Right ventricle myocardium superior (tissue), 1 donor: ENCODE data around the gene HABP4. TPM values are rescaled to one million over a fixed set of nuclear protein-coding genes. Genes with fewer than 3 reads are reported as not detected.

Experiments
- ATAC-seq: fragments of 200-7000 bp; cut with Tn5 transposase; one replicate; pipeline ENCODE4 v1.9.1; 2020; ENCODE audit warnings: mild to moderate bottlenecking; ENCODE audit not compliant: poor library complexity
- DNase-seq: peaks from one replicate; pipeline ENCODE4 v3.0.0-alpha.2; 2020
- intact Hi-C: fragments of 100-400 bp; cut with DNase I; formaldehyde crosslinking; loops from one replicate; pipeline ENCODE4 v1.11.2; 2022
- total RNA-seq: library from RNA; stranded (reverse); fragmentation: NEBNext Ultra II Directional; extraction: Animal tissue kit (Norgen Biotek cat#: 25700); gene quantifications from one replicate; pipeline ENCODE4 v1.2.1, GENCODE V29; 2021
- donor health status: DM: no; HTN: yes; CAD: no; lungs with severe emphysema.

The HABP4 gene
- total RNA-seq, 1 donor from 2014 or later: 22.8 TPM

- no peak for ATAC-seq
- intact Hi-C loops: no loop called here
- DNase-seq: no peak
Measured at GRCh38 chr9:96425500-96426169, 24.3 kb upstream of the HABP4 start.

GRCh38 chr9:96429732-96430131 lies 20.2 kb upstream of the HABP4 start:
- DNase-seq: no peak
- ATAC-seq: no peak
- intact Hi-C loops: no loop called here

GRCh38 chr9:96430377-96430776 lies 19.6 kb upstream of the HABP4 start:
- ATAC-seq: no peak
- no peak for DNase-seq
- intact Hi-C loops: no loop called here

- DNase-seq (no peak), ATAC-seq (no peak)
- intact Hi-C loops: no loop called here
Measured at GRCh38 chr9:96435345-96435744, 14.6 kb upstream of the HABP4 start.

GRCh38 chr9:96436063-96436455 lies 13.9 kb upstream of the HABP4 start:
- no peak for DNase-seq
- intact Hi-C loops: no loop called here

GRCh38 chr9:96436456-96437126 lies 13.4 kb upstream of the HABP4 start:
- ATAC-seq (no peak), DNase-seq (no peak)
- intact Hi-C loops: no loop called here

More at GRCh38 chr9:96436063-96436455, 13.9 kb upstream of the HABP4 start:
- no peak for ATAC-seq

GRCh38 chr9:96437454-96437853 lies 12.5 kb upstream of the HABP4 start:
- DNase-seq (no peak), ATAC-seq (no peak)
- intact Hi-C loops: no loop called here

GRCh38 chr9:96440671-96441199 lies 9.2 kb upstream of the HABP4 start:
- ATAC-seq: no peak

GRCh38 chr9:96441798-96442445 lies 8.0 kb upstream of the HABP4 start:
- peak; percentile 31 for ATAC-seq
- intact Hi-C loops: no loop called here
- DNase-seq: no peak

More at GRCh38 chr9:96440671-96441199, 9.2 kb upstream of the HABP4 start:
- intact Hi-C loops: no loop called here
- no peak for DNase-seq

GRCh38 chr9:96442491-96442890 lies 7.5 kb upstream of the HABP4 start:
- intact Hi-C loops: no loop called here
- no peak for DNase-seq
- ATAC-seq: no peak

GRCh38 chr9:96447406-96447805 lies 2.6 kb upstream of the HABP4 start:
- intact Hi-C loops: no loop called here
- ATAC-seq (no peak), DNase-seq (no peak)

- ATAC-seq (no peak), DNase-seq (no peak)
- intact Hi-C loops: no loop called here
Measured at GRCh38 chr9:96448546-96449170, 1.3 kb upstream of the HABP4 start.

GRCh38 chr9:96449523-96449844 lies 485 bp upstream of the HABP4 start:
- intact Hi-C loops: no loop called here
- no peak for DNase-seq
- peak; percentile 44 for ATAC-seq

GRCh38 chr9:96450613-96451528 lies 902 bp downstream of the HABP4 start:
- intact Hi-C loops: loop anchor here (2.0 to 10.0 kb wide), 3 partner anchors 32 to 204 kb away; partner anchors contain the start of genes PRXL2C and ZNF367
- no peak for DNase-seq
- ATAC-seq: no peak

- no peak for ATAC-seq
- intact Hi-C loops: loop anchor here (10.0 kb wide), 2 partner anchors 111 to 201 kb away; partner anchors contain the start of gene PRXL2C
Measured at GRCh38 chr9:96453625-96454024, 3.7 kb downstream of the HABP4 start.

GRCh38 chr9:96457266-96457665 lies 7.3 kb downstream of the HABP4 start:
- DNase-seq (no peak), ATAC-seq (no peak)
- intact Hi-C loops: loop anchor here (10.0 kb wide), 2 partner anchors 108 to 198 kb away; partner anchors contain the start of gene PRXL2C

More at GRCh38 chr9:96453625-96454024, 3.7 kb downstream of the HABP4 start:
- no peak for DNase-seq

- intact Hi-C loops: loop anchor here (10.0 kb wide), 2 partner anchors 107 to 197 kb away; partner anchors contain the start of gene PRXL2C
- no peak for DNase-seq
- ATAC-seq: no peak
Measured at GRCh38 chr9:96458226-96458625, 8.3 kb downstream of the HABP4 start.
